Measurements from ENCODE around the gene ZNF200.

DNA sequence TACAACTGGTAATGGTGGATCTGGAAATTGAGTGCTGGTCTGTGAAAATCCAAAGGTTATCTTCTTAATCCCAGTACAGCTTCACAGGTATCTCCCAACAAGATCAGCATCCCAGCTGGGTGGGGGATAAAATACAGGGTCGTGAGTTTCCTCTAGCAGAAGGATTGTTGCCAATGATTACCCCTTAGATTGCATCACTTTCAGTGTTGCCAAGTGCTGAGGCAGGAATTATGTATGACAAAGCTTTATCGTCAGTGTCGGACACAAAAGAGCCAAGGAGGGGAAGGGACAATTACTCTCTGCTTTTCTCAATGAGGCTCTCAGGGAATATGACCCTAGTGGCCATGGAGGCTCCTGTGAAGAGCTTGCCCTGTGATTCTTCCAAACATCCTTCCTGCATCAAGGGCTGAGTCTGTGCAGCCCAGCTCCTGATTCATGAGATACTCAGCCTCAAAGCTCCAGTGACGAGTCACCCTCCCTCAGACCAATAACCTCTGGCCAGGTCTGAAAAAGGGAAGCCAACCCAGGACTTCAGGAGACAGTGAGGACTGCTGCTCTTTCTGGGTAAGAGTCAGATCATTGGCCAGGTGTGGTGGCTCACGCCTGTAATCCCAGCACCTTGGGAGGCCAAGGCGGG, 31.9 kb downstream of the ZNF200 start:
- TF ChIP-seq, protein P1, sequence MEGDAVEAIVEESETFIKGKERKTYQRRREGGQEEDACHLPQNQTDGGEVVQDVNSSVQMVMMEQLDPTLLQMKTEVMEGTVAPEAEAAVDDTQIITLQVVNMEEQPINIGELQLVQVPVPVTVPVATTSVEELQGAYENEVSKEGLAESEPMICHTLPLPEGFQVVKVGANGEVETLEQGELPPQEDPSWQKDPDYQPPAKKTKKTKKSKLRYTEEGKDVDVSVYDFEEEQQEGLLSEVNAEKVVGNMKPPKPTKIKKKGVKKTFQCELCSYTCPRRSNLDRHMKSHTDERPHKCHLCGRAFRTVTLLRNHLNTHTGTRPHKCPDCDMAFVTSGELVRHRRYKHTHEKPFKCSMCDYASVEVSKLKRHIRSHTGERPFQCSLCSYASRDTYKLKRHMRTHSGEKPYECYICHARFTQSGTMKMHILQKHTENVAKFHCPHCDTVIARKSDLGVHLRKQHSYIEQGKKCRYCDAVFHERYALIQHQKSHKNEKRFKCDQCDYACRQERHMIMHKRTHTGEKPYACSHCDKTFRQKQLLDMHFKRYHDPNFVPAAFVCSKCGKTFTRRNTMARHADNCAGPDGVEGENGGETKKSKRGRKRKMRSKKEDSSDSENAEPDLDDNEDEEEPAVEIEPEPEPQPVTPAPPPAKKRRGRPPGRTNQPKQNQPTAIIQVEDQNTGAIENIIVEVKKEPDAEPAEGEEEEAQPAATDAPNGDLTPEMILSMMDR (IDR thresholded peaks at IDR 0.05): no peak
- TF ChIP-seq POLR2A (IDR thresholded peaks at IDR 0.05): no peak
